Right lung (tissue), 10 donors: ENCODE results near the gene ZNF335. TPM values are rescaled to one million over a fixed set of nuclear protein-coding genes. Genes with fewer than 3 reads are reported as not detected.

Experiments used
- DNase-seq, 2 donors: peaks; one replicate each; pipeline ENCODE4 v3.0.0-alpha.2; 2013
- long read RNA-seq, 8 donors: transcript quantifications; one replicate each; lab custom pipeline, GENCODE V29; 2026
- polyA plus RNA-seq, 5 donors: library from polyadenylated mRNA; unstranded; fragments of 120-200 nt; gene quantifications; one replicate each; pipeline versions ENCODE4 v1.2.1 to v1.2.3, GENCODE V29; 2013; ENCODE audit warnings: inconsistent platforms in 1 of 5, low replicate concordance in 1 of 5; ENCODE audit not compliant: insufficient read length in 5 of 5, insufficient read depth in 1 of 5

ZNF335 gene
- polyA plus RNA-seq = 10 to 100 TPM; 15.0 to 21.3 (median 16.9) TPM
- long read RNA-seq, donor 1, partial matches to known transcripts = 0 of 1 reads
- long read RNA-seq, donor 1, other reads (novel, unspliced or antisense) = 0 of 1 reads
- long read RNA-seq, donor 2, full-length matches to known transcripts = 1 of 1 reads
- long read RNA-seq, donor 2, partial matches to known transcripts = 0 of 1 reads
- long read RNA-seq, donor 2, other reads (novel, unspliced or antisense) = 0 of 1 reads
- long read RNA-seq, donor 3, partial matches to known transcripts = 13 of 14 reads
- long read RNA-seq, donor 3, other reads (novel, unspliced or antisense) = 0 of 14 reads
- long read RNA-seq, donor 4 = 0 reads
- long read RNA-seq, donor 5 = 0 reads
- long read RNA-seq, donor 6, partial matches to known transcripts = 5 of 5 reads
- long read RNA-seq, donor 6, other reads (novel, unspliced or antisense) = 0 of 5 reads
- long read RNA-seq, donor 7, full-length matches to known transcripts = 1 of 1 reads
- long read RNA-seq, donor 7, partial matches to known transcripts = 0 of 1 reads
- long read RNA-seq, donor 7, other reads (novel, unspliced or antisense) = 0 of 1 reads
- long read RNA-seq, donor 8 = 0 reads

GRCh38 chr20:45971675-45972499 lies at the start of gene ZNF335:
ZNF335 (minus strand) TSS chr20:45972203; CDS start chr20:45971410, 793 bp downstream.
- peak; percentile 98 to 99 for DNase-seq

DNA sequence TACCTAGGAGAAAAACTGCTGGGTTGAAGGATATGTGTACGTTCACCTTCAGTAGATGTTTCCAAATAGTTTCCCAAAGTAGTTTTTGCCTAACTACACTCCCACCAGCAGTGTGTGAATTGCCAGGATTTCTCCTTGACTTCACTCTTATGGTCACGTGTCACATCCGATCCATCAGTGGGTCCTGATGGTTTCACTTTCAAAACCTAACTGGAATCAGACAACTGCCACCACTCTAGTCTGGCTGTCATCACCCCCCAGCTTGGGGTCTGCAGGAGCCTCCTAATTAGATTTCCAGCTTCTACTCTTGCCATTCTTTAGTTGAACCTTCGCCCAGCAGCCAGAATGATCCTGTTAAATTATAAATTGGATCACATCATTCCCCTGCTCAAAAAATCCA lies 48.6 kb upstream of the ZNF335 start:
- no peak for DNase-seq

- DNase-seq = no peak
These were observed 46.6 kb upstream of the ZNF335 start for GRCh38 chr20:46018611-46019010.

DNA sequence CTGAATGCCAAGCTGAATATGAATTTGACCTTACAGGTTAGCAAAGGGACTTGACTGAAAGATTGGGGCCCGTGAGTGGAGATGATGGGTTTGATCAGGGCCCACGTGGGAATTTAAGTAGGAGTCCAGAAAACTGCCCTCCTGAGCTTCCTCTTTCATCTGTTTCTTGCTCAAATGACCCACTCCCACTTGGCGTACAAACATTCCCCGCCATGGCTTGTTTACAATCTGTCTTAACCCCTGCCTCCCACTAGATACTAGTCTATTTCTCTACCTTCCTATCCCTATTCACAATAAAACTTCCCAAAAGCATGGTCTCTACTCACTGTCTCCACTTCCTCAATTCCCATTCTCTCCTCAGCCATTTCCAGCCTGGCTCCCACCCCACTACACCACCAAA lies 46.1 kb upstream of the ZNF335 start:
- DNase-seq = no peak

GRCh38 chr20:46017272-46017671 lies 45.3 kb upstream of the ZNF335 start:
- DNase-seq = no peak

DNA sequence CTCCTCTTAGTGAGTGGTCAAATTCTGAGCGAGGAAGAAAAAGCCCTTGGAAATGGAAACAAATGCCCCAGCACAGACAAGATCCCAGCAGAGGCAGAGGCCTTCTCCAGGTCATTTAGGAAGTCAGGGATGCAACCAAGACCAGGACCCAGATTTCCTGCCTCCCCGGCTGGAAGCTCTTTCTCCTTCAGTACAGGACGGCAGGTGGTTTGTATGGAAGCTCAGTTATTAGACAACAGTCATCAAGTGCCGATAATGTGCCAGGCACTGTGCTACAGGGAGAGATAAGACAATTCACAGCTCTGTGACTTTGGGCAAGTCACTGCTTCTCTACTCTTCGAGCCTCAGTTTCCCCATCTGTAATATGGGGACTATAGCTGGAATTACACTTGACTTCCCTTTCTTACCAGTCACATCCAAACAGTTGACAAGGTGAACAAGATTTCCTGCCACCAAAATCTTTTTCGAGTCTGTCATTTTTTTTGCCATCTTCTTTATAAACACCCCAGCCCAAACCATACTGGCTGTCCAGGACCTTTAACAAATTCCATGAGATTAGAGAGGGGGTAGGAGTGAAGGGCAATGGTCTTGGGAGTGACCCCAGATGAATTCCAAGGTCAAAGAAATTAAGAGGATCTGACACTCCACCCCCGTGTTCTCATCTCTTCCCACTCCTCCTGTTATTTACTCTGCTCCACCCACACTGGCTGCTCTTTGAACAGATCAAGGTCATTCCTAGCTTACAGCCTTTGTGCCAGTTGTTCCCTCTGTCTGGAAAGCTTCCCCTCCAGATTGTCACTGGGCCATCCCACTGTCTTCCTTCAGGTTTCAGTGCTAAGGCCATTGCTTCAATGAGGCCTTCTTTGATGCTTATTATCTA lies 42.8 kb upstream of the ZNF335 start:
- DNase-seq = no peak

- no peak for DNase-seq
These were observed 42.0 kb upstream of the ZNF335 start for GRCh38 chr20:46013829-46014516.

GRCh38 chr20:46013322-46013828 lies 41.4 kb upstream of the ZNF335 start:
- no peak for DNase-seq

DNA sequence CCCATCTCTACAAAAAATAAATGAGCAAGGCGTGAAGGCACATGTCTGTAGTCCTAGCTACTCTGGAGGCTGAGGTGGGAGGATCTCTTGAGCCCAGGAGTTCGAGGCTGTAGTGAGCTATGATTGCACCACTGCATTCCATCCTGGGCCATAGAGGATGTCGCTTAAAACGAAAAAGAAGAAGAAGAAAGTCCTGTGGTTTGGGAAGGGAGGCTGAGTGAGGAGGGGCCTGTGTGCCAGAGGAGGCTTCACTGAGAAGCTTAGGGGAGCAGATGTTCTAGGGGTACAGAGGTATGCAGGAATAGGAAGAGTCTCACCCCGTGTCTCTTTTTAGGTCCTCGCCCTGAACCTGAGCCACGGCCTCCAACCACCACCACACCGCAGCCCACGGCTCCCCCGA lies 40.9 kb upstream of the ZNF335 start:
- DNase-seq = no peak

GRCh38 chr20:46011631-46012482 lies 39.9 kb upstream of the ZNF335 start:
- DNase-seq = no peak

DNA sequence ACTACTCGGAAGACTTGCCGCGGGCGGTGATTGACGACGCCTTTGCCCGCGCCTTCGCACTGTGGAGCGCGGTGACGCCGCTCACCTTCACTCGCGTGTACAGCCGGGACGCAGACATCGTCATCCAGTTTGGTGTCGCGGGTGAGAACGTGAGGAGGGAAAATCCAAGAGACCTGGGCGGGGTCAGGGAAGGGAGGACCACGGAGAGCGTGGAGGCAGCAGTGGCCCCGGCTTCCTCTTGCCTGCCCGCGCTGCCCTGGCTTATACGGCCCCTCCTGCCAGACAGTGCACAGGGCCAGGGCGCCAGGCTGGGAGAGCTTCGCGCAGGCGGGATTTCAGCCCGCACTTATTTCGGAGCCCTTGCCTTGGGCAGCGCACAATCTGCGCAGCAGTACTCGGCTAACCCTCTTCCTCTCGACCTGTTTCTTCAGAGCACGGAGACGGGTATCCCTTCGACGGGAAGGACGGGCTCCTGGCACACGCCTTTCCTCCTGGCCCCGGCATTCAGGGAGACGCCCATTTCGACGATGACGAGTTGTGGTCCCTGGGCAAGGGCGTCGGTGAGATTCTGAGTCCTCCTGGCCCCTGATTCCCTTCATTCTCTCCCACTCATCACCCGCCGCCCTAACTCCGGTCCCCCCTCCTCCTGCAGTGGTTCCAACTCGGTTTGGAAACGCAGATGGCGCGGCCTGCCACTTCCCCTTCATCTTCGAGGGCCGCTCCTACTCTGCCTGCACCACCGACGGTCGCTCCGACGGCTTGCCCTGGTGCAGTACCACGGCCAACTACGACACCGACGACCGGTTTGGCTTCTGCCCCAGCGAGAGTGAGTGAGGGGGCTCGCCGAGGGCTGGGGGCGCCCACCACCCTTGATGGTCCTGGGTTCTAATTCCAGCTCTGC lies 38.7 kb upstream of the ZNF335 start:
- no peak for DNase-seq

- DNase-seq = no peak
These were observed 37.8 kb upstream of the ZNF335 start for GRCh38 chr20:46009816-46010215.

- DNase-seq = no peak
These were observed 35.7 kb upstream of the ZNF335 start for GRCh38 chr20:46007671-46008070.

DNA sequence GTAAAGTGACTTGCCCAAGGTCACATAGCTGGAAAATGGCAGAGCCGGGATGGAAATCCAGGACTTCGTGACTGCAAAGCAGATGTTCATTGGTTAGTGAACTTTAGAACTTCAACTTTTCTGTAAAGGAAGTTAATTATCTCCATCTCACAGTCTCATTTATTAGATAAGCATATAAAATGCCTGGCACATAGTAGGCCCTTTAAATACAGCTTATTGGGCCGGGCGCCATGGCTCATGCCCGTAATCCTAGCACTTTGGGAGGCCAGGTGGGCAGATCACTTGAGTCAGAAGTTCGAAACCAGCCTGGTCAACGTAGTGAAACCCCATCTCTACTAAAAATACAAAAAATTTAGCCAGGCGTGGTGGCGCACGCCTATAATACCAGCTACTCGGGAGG lies 35.0 kb upstream of the ZNF335 start:
- DNase-seq = no peak

DNA sequence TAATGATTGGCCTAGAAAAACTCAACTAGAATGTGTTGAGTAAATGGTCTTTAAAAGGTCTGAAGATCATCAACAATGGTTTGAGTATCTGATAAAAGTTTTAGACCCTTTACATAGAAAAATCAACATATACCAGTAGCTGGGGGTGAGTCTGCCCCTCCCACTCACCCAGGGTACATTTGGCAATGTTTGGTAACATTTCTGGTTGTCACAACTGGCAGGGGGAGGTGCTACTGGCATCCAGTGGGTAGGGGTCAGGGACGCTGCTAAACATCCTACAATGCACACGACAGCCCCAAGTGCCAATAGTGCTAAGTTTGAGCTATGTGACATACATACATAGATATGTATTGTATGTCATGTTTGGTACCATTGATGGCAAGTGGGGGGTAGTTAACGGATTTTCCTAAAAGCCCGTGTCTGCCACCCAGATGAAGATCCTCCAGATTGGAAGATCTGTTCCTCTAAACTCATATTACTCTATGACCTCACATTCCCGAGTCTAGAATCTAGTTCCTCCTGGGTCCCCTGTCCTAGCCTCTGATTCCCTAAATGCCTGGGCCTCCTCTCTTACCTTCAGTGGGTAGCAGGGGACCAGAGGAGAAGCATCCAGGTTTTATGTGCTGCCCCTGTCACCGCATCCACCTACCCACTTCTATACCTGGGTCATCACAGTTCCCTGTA lies 34.2 kb upstream of the ZNF335 start:
- DNase-seq = no peak

DNA sequence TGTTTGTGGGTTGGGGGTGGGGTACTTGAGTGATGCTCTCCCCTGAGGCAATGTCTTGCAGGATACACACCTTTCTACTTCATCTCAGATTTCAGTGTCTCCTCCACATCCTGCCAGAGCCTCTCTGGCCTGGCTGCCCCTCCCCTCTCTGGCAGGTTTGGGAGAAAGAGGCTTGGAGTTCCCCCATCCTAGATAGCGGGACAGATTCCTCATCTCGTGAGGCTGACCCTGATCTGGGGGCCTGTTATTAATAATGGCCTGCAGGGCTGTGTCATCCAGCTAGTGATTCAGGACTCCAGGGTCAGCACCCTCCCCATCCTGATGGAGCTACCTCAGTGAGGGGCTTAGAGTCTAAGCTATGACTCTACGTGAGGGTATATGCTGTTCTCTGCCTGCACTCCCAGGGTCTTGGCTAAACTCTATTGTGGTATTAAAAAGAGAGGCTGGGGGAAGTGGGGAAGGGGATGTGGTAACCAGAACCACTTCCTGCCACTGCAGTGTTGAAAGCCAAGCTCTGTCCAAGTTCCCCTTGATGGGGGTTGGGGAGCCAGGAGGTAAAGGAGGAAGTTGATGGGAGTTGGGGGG lies 33.0 kb upstream of the ZNF335 start:
- no peak for DNase-seq

DNA sequence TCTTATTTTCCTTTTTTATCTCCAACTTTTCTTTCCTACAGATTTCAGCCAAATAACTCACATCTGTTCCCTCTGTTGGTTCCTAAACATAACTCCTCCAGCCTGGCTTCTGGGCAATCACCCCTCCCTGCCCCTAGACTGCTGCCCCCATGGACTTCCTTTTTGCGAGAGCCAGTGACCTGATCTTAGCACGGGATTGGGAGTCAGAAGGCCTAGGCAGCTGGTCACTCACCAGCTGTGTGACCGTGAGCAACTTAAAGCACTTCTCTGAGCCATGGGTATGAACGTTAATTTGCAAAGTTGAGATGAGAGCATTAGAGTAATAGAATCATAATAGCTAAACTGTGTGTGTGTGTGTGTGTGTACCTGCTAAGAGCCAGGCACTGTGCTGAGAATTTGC lies 32.2 kb upstream of the ZNF335 start:
- no peak for DNase-seq

GRCh38 chr20:46002008-46002407 lies 30.0 kb upstream of the ZNF335 start:
- no peak for DNase-seq
